Measurements from ENCODE around the gene EPAS1. TPM values are rescaled to one million over a fixed set of nuclear protein-coding genes. Genes with fewer than 3 reads are reported as not detected.

EPAS1 gene
- total and polyA plus RNA-seq, 2 experiments from 2014 or later, result 47.5 to 73.8 TPM

GRCh38 chr2:46360303-46360702 is 63.1 kb downstream of the EPAS1 start:
- in situ Hi-C loops (cut with MboI), result no loop called here
- 0 out of 2 replicates have a peak, but pooled peaks cover 8% of the 10 kb centered on the region for H3K79me2 ChIP-seq (ENCODE audit: insufficient read depth)
- H3K4me1 ChIP-seq (ENCODE audit: insufficient read depth), result peaks cover 7% of the 10 kb centered on the region; the same call in 1 of the 2 replicates
- H4K20me1 ChIP-seq (ENCODE audit: insufficient read depth), result no peaks in the 10 kb centered on the region
- H3K36me3 ChIP-seq (ENCODE audit: low read depth), result peaks cover 25% of the 10 kb centered on the region; the same call in 1 of the 2 replicates
- no peak for TF ChIP-seq EZH2phosphoT487 (IDR thresholded peaks at IDR 0.05; ENCODE audit: insufficient read depth, low read depth)
- TF ChIP-seq EZH2 (IDR thresholded peaks at IDR 0.05; ENCODE audit: insufficient read depth, poor library complexity, severe bottlenecking), result no peak
- H2AFZ ChIP-seq, result no peak overlapping the region
- peaks cover 10% of the 10 kb centered on the region for H3F3A ChIP-seq (ENCODE audit: insufficient read depth)
- no peak for DNase-seq
- no peaks in the 10 kb centered on the region for H3K9me2 ChIP-seq (ENCODE audit: insufficient read depth)
- WGBS, 2 experiments (ENCODE audit: low coverage in 1 of 2, low lambda C conversion rate in 2 of 2, missing lambda C conversion rate in 2 of 2), result 70 to 74% methylated on average over 3 of the region's 3 CpGs
- no peak overlapping the region for H3K4me3 ChIP-seq
- no peak overlapping the region for H3K27ac ChIP-seq
- no peaks in the 10 kb centered on the region for H3K27me3 ChIP-seq (replicated peaks; ENCODE audit: insufficient read depth)
- no peak overlapping the region for H3K4me2 ChIP-seq (ENCODE audit: unreplicated experiment)
- no peak overlapping the region for H3K9ac ChIP-seq
- no peaks in the 10 kb centered on the region for H3K9me3 ChIP-seq (ENCODE audit: low read depth)

- Histone ChIP-seq H2AFZ (no peak overlapping the region), H3K9me3 (ENCODE audit: low read depth) (no peaks in the 10 kb centered on the region), H3K9ac (no peak overlapping the region), H3K9me2 (ENCODE audit: insufficient read depth) (no peaks in the 10 kb centered on the region), H3K4me2 (ENCODE audit: unreplicated experiment) (no peak overlapping the region), H3K27me3 (replicated peaks; ENCODE audit: insufficient read depth) (no peaks in the 10 kb centered on the region), H3K79me2 (ENCODE audit: insufficient read depth) (0 out of 2 replicates have a peak, but pooled peaks cover 8% of the 10 kb centered on the region), H4K20me1 (ENCODE audit: insufficient read depth) (no peaks in the 10 kb centered on the region), H3K4me3 (no peak overlapping the region), H3K27ac (no peak overlapping the region), H3K36me3 (ENCODE audit: low read depth) (peaks cover 14% of the 10 kb centered on the region; the same call in 1 of the 2 replicates), H3K4me1 (ENCODE audit: insufficient read depth) (peaks cover 7% of the 10 kb centered on the region; the same call in 1 of the 2 replicates), H3F3A (ENCODE audit: insufficient read depth) (peaks cover 10% of the 10 kb centered on the region)
- in situ Hi-C loops (cut with MboI), result no loop called here
- TF ChIP-seq EZH2phosphoT487 (IDR thresholded peaks at IDR 0.05; ENCODE audit: insufficient read depth, low read depth) (no peak), EZH2 (IDR thresholded peaks at IDR 0.05; ENCODE audit: insufficient read depth, poor library complexity, severe bottlenecking) (no peak)
- WGBS, 2 experiments (ENCODE audit: low coverage in 1 of 2, low lambda C conversion rate in 2 of 2, missing lambda C conversion rate in 2 of 2), result 90 to 94% methylated on average over 6 of the region's 6 CpGs
- no peak for DNase-seq
These were observed 64.9 kb downstream of the EPAS1 start for GRCh38 chr2:46361920-46362666.

DNA sequence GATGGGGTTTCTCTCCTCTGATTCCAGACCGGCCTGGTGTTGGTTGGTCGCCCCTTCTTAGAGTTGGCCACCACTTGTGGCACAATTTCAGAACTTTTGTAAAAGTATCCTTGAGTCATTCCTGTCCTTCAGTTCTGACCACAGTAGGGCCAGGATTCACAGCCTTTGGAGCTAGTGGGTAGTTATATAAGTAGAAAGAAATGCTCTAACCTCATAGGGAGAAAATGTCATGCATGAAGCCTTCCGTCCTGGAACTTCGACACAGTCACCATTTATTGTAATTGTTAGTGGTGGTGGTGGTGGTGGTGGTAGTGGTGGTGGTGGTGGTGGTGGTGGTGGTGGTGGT is 65.4 kb downstream of the EPAS1 start:
- no peaks in the 10 kb centered on the region for H3K9me2 ChIP-seq (ENCODE audit: insufficient read depth)

DNA sequence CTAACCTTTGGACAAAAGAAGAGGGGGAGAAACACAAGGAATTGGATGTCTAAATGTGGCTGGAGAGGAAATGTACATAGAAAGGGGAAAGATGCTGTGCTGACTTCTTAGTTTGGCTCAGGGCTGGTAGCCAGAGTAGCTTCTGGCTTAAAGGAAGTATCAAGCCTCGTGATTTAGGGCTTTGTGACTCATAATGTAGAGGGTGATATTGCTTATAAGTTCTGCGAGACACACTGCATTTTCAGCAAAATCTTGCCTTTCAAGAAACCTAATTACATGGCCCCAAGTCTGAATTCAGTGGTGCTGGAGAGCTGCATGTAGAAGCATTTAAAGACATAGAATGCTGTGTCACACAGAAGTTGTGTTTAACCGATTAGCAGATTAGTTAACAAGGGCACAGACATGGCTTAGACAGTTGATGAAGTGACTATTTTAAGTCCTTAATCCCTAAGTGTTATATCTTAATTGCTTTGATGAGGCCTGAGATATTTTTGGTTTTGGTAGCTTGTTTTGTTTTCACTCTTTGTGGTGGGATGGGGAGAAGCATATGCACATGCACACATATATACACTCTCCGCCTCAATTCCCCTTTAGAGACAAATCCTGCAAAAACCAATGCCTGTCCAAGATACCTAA is 66.4 kb downstream of the EPAS1 start:
- peak; percentile 66 for DNase-seq
- no peak overlapping the region for H3K4me3 ChIP-seq
- 0 out of 2 replicates have a peak, but pooled peaks cover 8% of the 10 kb centered on the region for H3K79me2 ChIP-seq (ENCODE audit: insufficient read depth)
- H3K9ac ChIP-seq, result peak overlapping the region; percentile 15; the same call in 1 of the 2 replicates
- H3K27ac ChIP-seq, result no peak overlapping the region
- peaks cover 2% of the 10 kb centered on the region; the same call in 1 of the 2 replicates for H3K36me3 ChIP-seq (ENCODE audit: low read depth)
- peaks cover 7% of the 10 kb centered on the region; the same call in 1 of the 2 replicates for H3K4me1 ChIP-seq (ENCODE audit: insufficient read depth)
- H2AFZ ChIP-seq, result no peak overlapping the region
- no peak overlapping the region for H3K4me2 ChIP-seq (ENCODE audit: unreplicated experiment)
- H3K27me3 ChIP-seq (replicated peaks; ENCODE audit: insufficient read depth), result no peaks in the 10 kb centered on the region
- no peaks in the 10 kb centered on the region for H4K20me1 ChIP-seq (ENCODE audit: insufficient read depth)
- no peak for TF ChIP-seq EZH2phosphoT487 (IDR thresholded peaks at IDR 0.05; ENCODE audit: insufficient read depth, low read depth)
- no peak for TF ChIP-seq EZH2 (IDR thresholded peaks at IDR 0.05; ENCODE audit: insufficient read depth, poor library complexity, severe bottlenecking)
- in situ Hi-C loops (cut with MboI), result no loop called here
- H3K9me2 ChIP-seq (ENCODE audit: insufficient read depth), result no peaks in the 10 kb centered on the region
- H3K9me3 ChIP-seq (ENCODE audit: low read depth), result no peaks in the 10 kb centered on the region
- WGBS, 2 experiments (ENCODE audit: low coverage in 1 of 2, low lambda C conversion rate in 2 of 2, missing lambda C conversion rate in 2 of 2), result 76 to 80% methylated on average over 4 of the region's 4 CpGs
- peaks cover 10% of the 10 kb centered on the region for H3F3A ChIP-seq (ENCODE audit: insufficient read depth)

More for the DNA sequence above, 65.4 kb downstream of the EPAS1 start:
- Histone ChIP-seq H3K79me2 (ENCODE audit: insufficient read depth) (0 out of 2 replicates have a peak, but pooled peaks cover 8% of the 10 kb centered on the region), H3K36me3 (ENCODE audit: low read depth) (peaks cover 10% of the 10 kb centered on the region; the same call in 1 of the 2 replicates), H3K4me3 (no peak overlapping the region), H3K9ac (no peak overlapping the region), H4K20me1 (ENCODE audit: insufficient read depth) (no peaks in the 10 kb centered on the region), H3K27ac (no peak overlapping the region), H3K27me3 (replicated peaks; ENCODE audit: insufficient read depth) (no peaks in the 10 kb centered on the region), H3K9me3 (ENCODE audit: low read depth) (no peaks in the 10 kb centered on the region), H3K4me1 (ENCODE audit: insufficient read depth) (peaks cover 7% of the 10 kb centered on the region; the same call in 1 of the 2 replicates), H3F3A (ENCODE audit: insufficient read depth) (peaks cover 10% of the 10 kb centered on the region), H2AFZ (no peak overlapping the region), H3K4me2 (ENCODE audit: unreplicated experiment) (no peak overlapping the region)
- WGBS, 2 experiments (ENCODE audit: low coverage in 1 of 2, low lambda C conversion rate in 2 of 2, missing lambda C conversion rate in 2 of 2), result 96% methylated on average over 4 of the region's 4 CpGs
- in situ Hi-C loops (cut with MboI), result no loop called here
- peak; percentile 17 for DNase-seq
- no peak for TF ChIP-seq EZH2 (IDR thresholded peaks at IDR 0.05; ENCODE audit: insufficient read depth, poor library complexity, severe bottlenecking)
- TF ChIP-seq EZH2phosphoT487 (IDR thresholded peaks at IDR 0.05; ENCODE audit: insufficient read depth, low read depth), result no peak
